Measurements from ENCODE around the gene TPRN. TPM values are rescaled to one million over a fixed set of nuclear protein-coding genes. Genes with fewer than 3 reads are reported as not detected.
A peak's percentile ranks its signal among the peaks of the same experiment; 100 is the strongest.

TPRN gene
- total RNA-seq, 1 donor from 2014 or later, result 2.8 TPM

DNA sequence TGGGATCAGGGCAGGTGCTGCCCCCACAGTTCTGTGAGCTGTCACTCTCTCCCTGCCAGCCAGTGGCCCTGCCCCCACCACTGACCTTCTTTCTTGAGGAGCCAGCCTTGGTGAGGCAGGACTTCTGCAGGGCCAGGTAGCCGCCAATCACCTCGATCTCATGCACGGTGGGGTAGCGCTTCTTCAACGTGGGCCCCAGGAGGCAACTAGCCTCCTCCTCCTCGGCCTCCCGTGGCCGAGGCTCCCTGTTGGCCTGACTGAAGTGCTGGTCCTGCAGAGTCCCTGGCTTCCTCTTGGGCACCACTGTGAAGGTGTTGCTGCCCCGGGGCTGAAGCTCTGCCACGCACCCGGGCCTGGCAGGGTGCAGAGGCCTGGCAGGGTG is 1.6 kb downstream of the TPRN start:
- peaks cover 10 to 35% of the 10 kb centered on the region in 2 donors for H3K4me1 ChIP-seq
- H3K36me3 ChIP-seq, result no peaks in the 10 kb centered on the region
- H3K27me3 ChIP-seq, result no peaks in the 10 kb centered on the region
- intact Hi-C loops (cut with DNase I), result no loop called here
- TF ChIP-seq, protein P1, sequence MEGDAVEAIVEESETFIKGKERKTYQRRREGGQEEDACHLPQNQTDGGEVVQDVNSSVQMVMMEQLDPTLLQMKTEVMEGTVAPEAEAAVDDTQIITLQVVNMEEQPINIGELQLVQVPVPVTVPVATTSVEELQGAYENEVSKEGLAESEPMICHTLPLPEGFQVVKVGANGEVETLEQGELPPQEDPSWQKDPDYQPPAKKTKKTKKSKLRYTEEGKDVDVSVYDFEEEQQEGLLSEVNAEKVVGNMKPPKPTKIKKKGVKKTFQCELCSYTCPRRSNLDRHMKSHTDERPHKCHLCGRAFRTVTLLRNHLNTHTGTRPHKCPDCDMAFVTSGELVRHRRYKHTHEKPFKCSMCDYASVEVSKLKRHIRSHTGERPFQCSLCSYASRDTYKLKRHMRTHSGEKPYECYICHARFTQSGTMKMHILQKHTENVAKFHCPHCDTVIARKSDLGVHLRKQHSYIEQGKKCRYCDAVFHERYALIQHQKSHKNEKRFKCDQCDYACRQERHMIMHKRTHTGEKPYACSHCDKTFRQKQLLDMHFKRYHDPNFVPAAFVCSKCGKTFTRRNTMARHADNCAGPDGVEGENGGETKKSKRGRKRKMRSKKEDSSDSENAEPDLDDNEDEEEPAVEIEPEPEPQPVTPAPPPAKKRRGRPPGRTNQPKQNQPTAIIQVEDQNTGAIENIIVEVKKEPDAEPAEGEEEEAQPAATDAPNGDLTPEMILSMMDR (IDR thresholded peaks at IDR 0.05), result no peak
- no peak for DNase-seq (ENCODE audit: low spot score in 2 of 2)
- H3K27ac ChIP-seq, result no peak overlapping the region
- no peaks in the 10 kb centered on the region for H3K9me3 ChIP-seq
- peak overlapping the region in 1 of 2 donors; percentile 73 for H3K4me3 ChIP-seq

DNA sequence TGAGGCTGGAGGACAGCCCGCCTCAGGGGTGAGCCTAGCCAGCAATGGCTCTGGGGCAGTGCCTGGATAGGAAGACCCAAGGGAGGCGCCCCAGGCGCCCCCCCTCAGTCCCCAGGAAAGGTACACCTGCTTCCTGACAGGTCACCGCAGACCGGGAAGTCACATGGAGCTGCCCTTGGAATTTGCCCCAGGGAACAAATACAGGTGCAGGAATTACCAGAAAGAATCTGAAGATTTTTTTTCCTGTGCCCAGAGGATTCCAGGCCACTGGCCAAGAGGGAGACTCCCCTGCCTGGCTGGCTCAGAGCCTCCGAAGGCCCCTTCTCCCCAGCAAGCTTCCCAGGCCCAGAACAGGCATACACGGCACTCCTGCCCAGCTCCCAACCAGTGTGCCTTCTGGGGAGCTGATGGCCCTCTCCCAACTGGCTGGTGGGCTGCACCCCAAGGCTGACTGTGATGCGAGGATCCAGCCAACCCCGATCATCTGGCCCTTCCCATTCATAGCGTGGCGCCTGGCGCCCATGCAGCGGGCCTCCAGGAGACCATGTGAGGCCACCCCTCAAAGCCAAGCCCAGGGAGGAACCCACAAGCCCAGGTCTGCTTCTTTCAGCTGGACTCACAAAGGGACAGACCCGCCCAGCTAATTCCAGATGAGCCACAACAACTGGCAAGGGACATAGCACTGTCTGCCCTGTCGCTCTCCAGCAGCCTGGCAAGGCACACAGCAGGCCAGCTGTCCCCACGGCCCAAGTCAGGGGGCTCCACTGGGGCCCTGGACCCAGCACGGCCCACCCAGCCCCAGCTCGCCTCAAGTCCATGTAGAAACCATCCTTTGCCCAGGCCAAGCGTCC is 2.3 kb downstream of the TPRN start:
- Histone ChIP-seq H3K9me3 (no peaks in the 10 kb centered on the region), H3K27ac (no peak overlapping the region), H3K4me3 (peak overlapping the region in 1 of 2 donors; percentile 73), H3K27me3 (no peaks in the 10 kb centered on the region), H3K4me1 (peaks cover 9 to 28% of the 10 kb centered on the region in 2 donors), H3K36me3 (no peaks in the 10 kb centered on the region)
- DNase-seq (ENCODE audit: low spot score in 2 of 2), result no peak
- TF ChIP-seq, protein P1 (IDR thresholded peaks at IDR 0.05), result no peak
- intact Hi-C loops (cut with DNase I), result no loop called here

DNA sequence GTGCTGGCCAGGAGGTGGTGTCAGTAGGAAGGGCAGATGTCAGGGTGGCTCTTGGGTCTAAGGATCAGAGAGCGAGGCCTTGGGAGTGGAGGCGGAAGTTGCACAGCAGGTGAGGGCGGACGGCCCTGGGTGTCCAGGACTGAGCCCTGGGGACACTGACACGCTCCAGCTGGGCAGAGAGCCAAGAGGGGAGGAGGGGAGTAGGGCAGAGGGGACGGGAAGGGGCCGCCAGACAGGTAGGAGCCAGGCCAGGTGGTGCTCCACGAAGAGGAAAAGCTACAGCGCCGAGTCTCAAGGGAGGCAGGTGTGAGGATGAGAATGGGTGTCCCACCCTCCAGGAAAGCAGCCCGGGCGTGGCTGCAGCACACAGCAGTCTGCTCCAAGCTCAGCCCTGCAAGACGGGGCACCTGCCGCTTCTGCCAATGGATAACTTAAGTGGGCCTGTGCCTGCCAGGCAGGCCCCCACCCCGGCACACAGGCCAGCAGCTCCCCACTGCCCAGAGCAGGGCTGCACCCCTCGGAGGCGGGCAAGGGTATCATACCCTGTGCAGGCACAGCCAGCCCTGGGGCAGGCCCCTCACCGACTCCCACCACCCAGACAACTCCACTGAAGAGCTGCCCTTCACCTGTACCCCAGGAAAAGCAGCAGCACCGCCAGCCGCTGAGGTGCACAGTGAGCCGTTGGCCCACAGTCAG is 4.9 kb downstream of the TPRN start:
- no peak overlapping the region for H3K27ac ChIP-seq
- intact Hi-C loops (cut with DNase I), result no loop called here
- H3K4me1 ChIP-seq, result peaks cover 5 to 19% of the 10 kb centered on the region in 2 donors
- no peaks in the 10 kb centered on the region for H3K9me3 ChIP-seq
- no peak overlapping the region for H3K4me3 ChIP-seq
- no peak for DNase-seq (ENCODE audit: low spot score in 2 of 2)
- TF ChIP-seq, protein P1 (IDR thresholded peaks at IDR 0.05), result no peak
- H3K36me3 ChIP-seq, result peaks cover 8 to 13% of the 10 kb centered on the region in 2 donors
- H3K27me3 ChIP-seq, result no peaks in the 10 kb centered on the region

DNA sequence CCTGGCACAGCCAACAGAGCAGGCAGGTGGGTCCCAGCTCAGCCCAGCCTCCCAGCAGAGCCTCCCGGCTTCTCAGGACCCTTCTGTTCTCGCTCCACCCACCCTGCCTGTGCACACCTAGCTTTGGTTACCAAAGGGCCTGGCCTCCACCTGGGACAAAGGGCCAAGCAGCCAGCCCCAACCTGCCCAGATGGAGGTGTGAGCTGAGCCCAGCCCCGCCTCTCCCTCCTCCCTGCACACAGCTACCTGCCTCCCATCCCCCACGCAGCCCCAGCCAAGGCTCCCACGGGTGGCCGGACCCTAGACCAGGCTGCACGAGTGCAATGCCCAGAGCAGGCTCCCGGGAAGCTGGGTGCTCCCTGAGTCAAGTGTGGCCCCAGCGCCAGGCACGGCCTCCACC is 5.6 kb downstream of the TPRN start:
- no peak overlapping the region for H3K27ac ChIP-seq
- H3K4me3 ChIP-seq, result no peak overlapping the region
- intact Hi-C loops (cut with DNase I), result no loop called here
- peaks cover 10 to 26% of the 10 kb centered on the region in 2 donors for H3K4me1 ChIP-seq
- TF ChIP-seq, protein P1 (IDR thresholded peaks at IDR 0.05), result no peak
- H3K27me3 ChIP-seq, result no peaks in the 10 kb centered on the region
- no peaks in the 10 kb centered on the region for H3K9me3 ChIP-seq
- no peak for DNase-seq (ENCODE audit: low spot score in 2 of 2)
- H3K36me3 ChIP-seq, result peaks cover 16 to 17% of the 10 kb centered on the region in 2 donors

DNA sequence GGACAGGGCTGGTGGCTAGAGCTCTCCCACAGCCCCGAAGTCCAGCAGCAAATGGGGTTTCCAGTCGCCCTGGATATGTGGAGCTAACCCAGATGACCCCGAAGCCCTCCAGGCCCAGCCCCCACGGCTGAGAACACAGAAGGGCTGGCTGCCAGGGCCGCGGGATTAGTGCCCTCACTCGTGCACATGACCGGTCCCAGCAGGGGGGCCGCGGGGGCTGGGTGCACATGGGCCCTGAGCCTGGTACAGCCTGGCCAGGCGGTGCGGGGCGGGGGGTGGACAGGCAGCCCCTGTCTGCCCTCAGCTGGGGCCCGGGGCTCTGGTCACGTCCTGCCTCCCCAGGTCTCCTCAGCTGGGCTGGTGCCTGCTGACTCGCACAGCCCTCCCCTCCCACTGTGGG is 6.2 kb downstream of the TPRN start:
- H3K36me3 ChIP-seq, result peaks cover 18 to 19% of the 10 kb centered on the region in 2 donors
- H3K4me1 ChIP-seq, result peaks cover 10 to 27% of the 10 kb centered on the region in 2 donors
- no peaks in the 10 kb centered on the region for H3K27me3 ChIP-seq
- intact Hi-C loops (cut with DNase I), result no loop called here
- no peak overlapping the region for H3K27ac ChIP-seq
- no peak overlapping the region for H3K4me3 ChIP-seq
- no peak for DNase-seq (ENCODE audit: low spot score in 2 of 2)
- TF ChIP-seq, protein P1 (IDR thresholded peaks at IDR 0.05), result no peak
- H3K9me3 ChIP-seq, result no peaks in the 10 kb centered on the region

Measured in ascending aorta (tissue), 2 donors.